ENCODE measurements around the gene ABHD17B.
A peak's percentile ranks its signal among the peaks of the same experiment; 100 is the strongest.

ABHD17B gene

DNA sequence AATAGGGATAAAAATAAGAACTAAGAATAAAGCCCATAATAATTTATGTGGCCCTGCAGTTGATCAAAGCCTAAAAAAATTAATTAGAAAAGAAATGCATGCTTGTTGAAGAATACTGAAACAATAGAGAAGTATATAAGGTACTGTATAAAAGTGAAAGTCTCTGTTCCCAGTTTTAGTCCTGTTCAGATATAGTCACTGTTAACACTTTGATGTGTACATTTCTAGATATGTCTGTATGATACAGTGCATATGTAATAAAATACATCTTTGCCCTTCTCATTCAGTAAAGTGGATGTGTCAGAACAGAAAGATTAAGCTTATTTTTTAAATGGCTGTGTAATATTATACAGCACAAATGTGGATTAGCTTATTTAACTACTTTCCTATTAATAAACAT is 4.5 kb upstream of the ABHD17B start:
- H3K27ac ChIP-seq: no peak overlapping the region
- H3K4me1 ChIP-seq (ENCODE audit: control insufficient read depth in 1 of 2, insufficient read depth in 1 of 2, low read depth in 1 of 2, low read length in 1 of 2): peaks cover 8 to 9% of the 10 kb centered on the region in 2 experiments
- H3K36me3 ChIP-seq: peaks cover 4% of the 10 kb centered on the region
- H3K27me3 ChIP-seq: no peaks in the 10 kb centered on the region
- H3K9me3 ChIP-seq: no peaks in the 10 kb centered on the region
- no peak overlapping the region for H3K4me3 ChIP-seq (ENCODE audit: low read depth in 1 of 2, low read length in 1 of 2)
- TF ChIP-seq, protein P1, sequence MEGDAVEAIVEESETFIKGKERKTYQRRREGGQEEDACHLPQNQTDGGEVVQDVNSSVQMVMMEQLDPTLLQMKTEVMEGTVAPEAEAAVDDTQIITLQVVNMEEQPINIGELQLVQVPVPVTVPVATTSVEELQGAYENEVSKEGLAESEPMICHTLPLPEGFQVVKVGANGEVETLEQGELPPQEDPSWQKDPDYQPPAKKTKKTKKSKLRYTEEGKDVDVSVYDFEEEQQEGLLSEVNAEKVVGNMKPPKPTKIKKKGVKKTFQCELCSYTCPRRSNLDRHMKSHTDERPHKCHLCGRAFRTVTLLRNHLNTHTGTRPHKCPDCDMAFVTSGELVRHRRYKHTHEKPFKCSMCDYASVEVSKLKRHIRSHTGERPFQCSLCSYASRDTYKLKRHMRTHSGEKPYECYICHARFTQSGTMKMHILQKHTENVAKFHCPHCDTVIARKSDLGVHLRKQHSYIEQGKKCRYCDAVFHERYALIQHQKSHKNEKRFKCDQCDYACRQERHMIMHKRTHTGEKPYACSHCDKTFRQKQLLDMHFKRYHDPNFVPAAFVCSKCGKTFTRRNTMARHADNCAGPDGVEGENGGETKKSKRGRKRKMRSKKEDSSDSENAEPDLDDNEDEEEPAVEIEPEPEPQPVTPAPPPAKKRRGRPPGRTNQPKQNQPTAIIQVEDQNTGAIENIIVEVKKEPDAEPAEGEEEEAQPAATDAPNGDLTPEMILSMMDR (IDR thresholded peaks at IDR 0.05): no peak

DNA sequence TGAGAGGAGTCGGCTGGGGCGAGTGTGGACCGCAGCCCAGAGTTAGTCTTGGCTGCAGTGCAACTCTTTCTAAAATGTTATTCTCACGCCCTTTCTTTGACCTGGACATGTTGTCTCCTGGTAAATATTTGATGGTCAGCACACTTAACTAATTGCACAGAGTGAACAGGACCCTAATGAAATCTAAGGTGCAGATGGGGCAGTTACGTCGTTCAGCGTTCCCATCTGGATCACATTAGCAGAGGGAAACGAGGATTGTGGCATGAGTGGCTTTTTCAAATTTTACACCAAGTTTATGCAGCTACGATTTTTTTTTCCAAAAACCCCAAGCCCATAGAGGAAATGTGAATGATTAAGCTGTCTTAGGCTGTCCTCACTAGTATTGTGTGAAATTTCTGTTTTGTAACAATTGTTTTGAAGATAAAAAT is 929 bp upstream of the ABHD17B start:
- no peaks in the 10 kb centered on the region for H3K27me3 ChIP-seq
- TF ChIP-seq, protein P1 (IDR thresholded peaks at IDR 0.05): no peak
- peak overlapping the region; percentile 74 to 85 for H3K4me3 ChIP-seq (ENCODE audit: low read depth in 1 of 2, low read length in 1 of 2)
- no peaks in the 10 kb centered on the region for H3K9me3 ChIP-seq
- H3K27ac ChIP-seq: peak overlapping the region; percentile 91
- H3K4me1 ChIP-seq (ENCODE audit: control insufficient read depth in 1 of 2, insufficient read depth in 1 of 2, low read depth in 1 of 2, low read length in 1 of 2): peaks cover 26% of the 10 kb centered on the region in 2 experiments
- no peaks in the 10 kb centered on the region for H3K36me3 ChIP-seq

DNA sequence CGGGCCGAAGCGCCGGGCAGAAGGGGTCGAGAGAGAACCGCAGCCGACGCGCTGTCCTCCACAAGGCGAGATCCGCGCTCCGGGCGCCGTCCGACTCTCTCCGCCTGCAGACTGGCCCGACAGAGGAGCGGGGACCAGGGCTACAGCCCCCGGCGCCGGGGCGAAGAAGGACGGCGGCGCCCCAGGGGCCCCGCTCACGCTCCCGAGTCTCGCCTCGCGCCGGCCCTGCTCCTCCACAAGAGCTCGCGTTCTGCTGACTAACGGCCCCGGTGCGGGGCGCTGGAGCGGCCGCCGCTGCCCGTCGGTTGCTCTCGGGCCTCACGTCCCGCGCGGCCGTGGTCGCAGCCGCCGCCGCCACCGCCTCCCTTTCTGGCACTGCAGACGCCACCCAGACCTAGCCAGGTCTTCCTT is 338 bp downstream of the ABHD17B start:
- Histone ChIP-seq H3K27ac (peak overlapping the region; percentile 91), H3K36me3 (no peaks in the 10 kb centered on the region), H3K9me3 (no peaks in the 10 kb centered on the region), H3K27me3 (no peaks in the 10 kb centered on the region), H3K4me1 (ENCODE audit: control insufficient read depth in 1 of 2, insufficient read depth in 1 of 2, low read depth in 1 of 2, low read length in 1 of 2) (peaks cover 26% of the 10 kb centered on the region in 2 experiments), H3K4me3 (ENCODE audit: low read depth in 1 of 2, low read length in 1 of 2) (peak overlapping the region; percentile 74 to 85)
- TF ChIP-seq, protein P1 (IDR thresholded peaks at IDR 0.05): no peak

DNA sequence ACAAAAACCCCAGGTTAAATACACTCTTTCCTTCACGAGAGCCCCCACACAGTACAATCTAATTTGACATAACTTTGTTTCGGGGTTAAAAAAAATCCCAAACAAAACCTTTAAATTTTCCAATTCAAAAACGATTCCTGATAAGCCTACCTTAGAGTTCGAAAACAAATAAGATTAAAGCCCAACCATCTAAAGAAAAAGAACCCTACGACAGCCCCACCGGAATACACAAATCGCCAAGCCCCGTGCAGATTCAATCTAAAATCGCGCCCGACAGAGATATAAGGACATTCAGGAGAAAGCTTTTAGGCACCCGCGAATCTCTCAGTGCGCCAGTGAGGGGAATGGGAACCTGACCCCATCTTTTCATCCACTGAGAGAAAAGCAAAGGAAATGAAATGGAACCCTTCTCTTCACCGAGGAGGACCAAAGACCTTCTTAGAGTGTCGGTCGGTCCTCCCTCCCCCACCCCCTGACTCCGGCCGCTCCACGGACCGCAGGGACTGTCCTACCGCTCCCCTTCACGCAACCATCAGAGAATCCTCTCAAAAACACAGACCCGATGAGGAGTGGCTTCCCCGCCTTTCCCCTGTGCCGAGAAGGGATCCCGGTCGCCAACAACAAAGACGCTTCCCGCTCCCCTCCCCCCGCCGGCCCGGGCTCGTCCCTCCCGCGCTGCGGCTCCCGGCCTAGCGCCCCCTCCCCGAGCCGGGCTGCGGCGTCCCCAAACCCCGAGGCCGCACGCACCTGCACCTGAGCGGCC is 925 bp downstream of the ABHD17B start:
- Histone ChIP-seq H3K9me3 (no peaks in the 10 kb centered on the region), H3K36me3 (no peaks in the 10 kb centered on the region), H3K4me1 (ENCODE audit: control insufficient read depth in 1 of 2, insufficient read depth in 1 of 2, low read depth in 1 of 2, low read length in 1 of 2) (peaks cover 26% of the 10 kb centered on the region in 2 experiments), H3K4me3 (ENCODE audit: low read depth in 1 of 2, low read length in 1 of 2) (peak overlapping the region; percentile 74 to 85), H3K27me3 (no peaks in the 10 kb centered on the region), H3K27ac (peak overlapping the region; percentile 91)
- TF ChIP-seq, protein P1 (IDR thresholded peaks at IDR 0.05): no peak

DNA sequence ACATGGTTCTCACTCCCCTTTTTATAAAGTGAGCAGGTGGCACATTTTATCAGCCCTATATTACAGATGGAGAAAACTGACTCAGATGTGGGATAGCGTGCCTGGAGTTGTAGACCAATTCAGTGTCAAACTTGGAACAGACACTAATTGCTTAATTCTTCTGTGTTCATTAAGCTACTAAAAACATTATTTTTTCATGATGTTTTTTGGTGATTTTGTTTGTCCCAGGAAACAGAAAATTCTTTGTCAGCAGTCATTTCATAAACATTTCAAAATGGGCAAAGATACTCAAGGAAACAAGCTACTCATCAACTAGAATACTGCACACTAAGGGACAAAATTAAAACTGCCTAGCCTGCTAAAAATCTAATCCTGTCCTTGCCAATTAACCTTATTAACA is 2.2 kb downstream of the ABHD17B start:
- Histone ChIP-seq H3K4me1 (ENCODE audit: control insufficient read depth in 1 of 2, insufficient read depth in 1 of 2, low read depth in 1 of 2, low read length in 1 of 2) (peaks cover 26% of the 10 kb centered on the region in 2 experiments), H3K9me3 (no peaks in the 10 kb centered on the region), H3K27ac (no peak overlapping the region), H3K36me3 (no peaks in the 10 kb centered on the region), H3K27me3 (no peaks in the 10 kb centered on the region), H3K4me3 (ENCODE audit: low read depth in 1 of 2, low read length in 1 of 2) (no peak overlapping the region)
- TF ChIP-seq, protein P1 (IDR thresholded peaks at IDR 0.05): no peak

Measured in neutrophil (primary cell).